ENCODE data around the gene ZNF121.

Gene ZNF121

DNA sequence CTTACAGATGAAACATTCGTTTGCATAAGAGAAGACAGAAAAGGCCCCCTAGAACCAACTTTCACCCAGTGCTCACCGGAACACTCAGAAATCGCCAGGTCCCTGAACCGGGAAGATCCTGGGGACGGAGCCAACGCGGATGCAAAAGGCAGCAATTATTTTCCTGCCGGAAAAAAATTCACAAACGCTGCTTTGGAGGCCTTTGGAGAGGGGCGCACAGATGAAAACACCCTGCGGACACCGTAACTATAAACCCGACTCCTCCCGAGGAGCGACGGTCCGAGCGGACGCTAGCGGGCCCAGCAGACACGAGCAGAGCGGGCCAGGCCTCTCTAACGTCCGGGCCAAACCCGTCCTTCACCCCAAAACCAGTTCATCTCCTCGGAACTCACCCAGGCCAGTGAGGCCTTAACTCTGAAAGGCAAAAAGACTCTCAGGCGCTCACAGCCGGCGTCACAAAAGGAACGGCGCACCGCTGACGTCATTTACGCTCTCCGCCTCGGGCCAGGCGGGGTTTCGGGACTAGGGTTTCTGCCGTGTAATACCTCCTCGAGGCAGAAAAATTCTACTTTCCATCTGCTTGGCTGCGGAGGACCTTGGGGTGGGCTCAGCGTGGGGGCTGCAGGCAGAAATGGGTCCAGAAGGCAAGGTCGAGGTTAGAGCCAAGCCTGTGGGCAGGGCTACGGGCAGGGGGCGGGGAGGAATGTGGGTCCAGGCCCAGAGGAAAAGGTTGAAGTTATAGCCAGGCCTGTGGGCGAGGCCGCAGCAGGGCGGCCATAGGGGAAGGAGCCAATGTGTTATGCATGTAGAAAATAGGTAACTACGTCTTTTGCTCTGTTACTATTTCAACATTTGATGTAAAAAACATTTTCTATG, 45.9 kb downstream of the ZNF121 start, which contains the start of gene ZNF426:
ZNF426 (minus strand) TSS at position 463 of the 876 bp plus-strand sequence. CDS start 2,413 bp downstream, outside the sequence.
- peak; percentile 23 for DNase-seq

DNA sequence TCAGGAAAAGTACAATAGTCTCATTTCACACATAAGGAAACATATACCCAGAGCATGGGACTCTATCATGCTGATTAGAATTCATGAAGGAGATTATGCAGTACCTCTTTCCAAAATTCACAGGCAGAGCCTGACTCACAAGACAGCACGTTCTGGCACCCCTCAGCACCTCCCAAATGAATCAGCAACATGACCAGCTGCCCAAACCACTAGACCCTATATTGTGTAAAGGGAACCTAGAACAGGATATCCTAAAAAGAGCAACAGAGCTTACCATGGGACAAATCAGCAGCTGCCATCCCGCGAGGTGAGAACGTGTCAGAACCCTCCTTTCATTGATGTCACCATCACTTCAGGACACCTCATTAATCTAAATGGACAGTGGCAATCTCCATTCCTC, 48.4 kb downstream of the ZNF121 start:
- DNase-seq = no peak

DNA sequence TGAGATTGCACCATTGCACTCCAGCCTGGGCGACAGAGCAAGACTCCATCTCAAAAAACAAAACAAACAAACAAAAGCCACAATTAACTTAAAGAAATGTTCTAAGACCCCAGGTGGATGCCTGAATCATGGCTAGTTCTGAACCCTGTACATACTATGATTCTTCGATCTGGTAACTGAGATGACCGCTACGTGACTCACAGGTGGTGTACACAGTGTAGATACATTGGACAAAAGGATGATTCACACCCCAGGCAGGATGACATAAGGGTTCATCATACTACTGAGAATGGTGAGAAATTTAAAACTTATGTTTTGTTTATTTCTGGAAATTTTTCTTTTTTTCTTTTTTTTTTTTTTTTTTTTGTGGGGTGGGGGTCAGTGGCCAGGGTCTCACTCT, 52.4 kb downstream of the ZNF121 start:
- DNase-seq = no peak

DNA sequence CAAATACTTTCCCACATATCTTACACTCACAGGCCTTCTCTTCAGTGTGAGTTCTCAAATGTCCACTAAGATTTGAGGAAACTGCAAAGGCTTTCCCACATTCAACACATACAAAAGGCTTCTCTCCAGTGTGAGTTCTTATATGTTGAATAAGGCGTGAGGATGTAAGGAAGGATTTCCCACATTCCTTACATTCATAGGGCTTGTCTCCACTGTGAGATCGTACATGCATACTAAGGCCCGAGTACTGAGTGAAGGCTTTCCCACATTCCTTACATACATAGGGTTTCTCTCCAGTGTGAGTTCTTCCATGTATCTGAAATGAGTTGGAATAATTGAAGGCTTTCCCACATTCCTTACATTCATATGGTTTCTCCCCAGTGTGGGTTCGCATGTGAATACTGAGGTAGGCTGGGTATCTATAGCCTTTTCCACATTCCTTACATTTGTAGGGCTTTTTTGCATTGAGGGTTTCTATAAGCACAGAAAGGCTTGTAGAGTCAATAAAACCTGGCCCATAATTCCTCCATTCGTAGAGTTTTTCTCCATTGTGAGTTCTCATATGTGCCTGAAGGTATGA, 55.5 kb downstream of the ZNF121 start:
- no peak for DNase-seq

DNA sequence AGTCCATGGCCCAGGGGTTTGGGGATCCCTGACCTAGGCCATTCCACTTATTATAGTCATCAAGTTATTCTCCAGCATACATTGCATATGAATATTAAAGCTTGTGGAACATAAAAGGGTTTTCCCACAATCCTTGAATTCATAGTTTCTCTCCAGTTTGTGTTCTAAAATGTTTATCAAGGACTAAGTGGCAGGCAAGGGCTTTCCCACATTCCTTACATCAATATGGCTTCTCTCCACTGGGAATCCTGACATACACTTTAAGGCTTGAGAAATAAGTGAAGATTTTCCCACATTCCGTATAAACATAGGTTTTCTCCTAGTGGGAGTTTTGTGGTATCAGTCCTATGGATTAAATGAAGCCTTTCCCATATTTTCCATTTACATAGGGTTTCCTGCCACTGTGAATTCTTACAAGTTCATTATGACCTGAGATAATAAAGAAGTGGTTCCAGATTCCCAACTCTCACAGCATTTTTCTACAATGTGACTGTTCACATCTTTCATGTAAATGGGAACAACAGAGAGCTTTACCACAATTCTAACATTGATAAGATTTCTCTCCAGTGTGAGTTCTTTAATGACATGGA, 60.3 kb downstream of the ZNF121 start:
- no peak for DNase-seq
